GM19467 (cell line): ENCODE measurements around the gene CFAP161.

Source experiments
- ATAC-seq: cut with Tn5 transposase; IDR thresholded peaks from one replicate; pipeline ENCODE4 v1.9.1; 2021; ENCODE audit warnings: mild to moderate bottlenecking, moderate library complexity; ENCODE audit not compliant: unreplicated experiment

The CFAP161 gene, protein sequence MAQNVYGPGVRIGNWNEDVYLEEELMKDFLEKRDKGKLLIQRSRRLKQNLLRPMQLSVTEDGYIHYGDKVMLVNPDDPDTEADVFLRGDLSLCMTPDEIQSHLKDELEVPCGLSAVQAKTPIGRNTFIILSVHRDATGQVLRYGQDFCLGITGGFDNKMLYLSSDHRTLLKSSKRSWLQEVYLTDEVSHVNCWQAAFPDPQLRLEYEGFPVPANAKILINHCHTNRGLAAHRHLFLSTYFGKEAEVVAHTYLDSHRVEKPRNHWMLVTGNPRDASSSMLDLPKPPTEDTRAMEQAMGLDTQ

GRCh38 chr15:81133782-81134461 lies at the start of gene CFAP161:
Gene CFAP161 (plus strand): TSS chr15:81134270. CDS start chr15:81134330, 60 bp downstream.
- no peak for ATAC-seq

DNA sequence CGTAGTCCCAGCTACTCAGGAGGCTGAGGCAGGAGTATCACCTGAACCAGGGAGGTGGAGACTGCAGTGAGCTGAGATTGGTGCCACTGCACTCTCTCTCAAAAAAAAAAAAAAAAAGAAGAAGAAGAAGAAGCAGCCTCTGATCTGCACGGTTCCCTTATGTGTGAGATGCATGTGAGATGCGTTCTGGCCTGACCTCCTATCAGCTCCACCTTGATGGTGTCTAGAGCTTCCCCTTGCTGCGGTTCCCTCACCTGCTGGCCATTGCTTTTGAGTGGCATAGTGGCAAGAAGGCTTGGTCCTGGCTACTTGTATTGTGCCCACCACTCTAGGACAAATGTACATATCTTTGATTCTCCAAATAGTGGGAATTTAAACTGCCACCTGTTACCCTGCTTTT lies 49.4 kb upstream of the CFAP161 start:
- no peak for ATAC-seq

DNA sequence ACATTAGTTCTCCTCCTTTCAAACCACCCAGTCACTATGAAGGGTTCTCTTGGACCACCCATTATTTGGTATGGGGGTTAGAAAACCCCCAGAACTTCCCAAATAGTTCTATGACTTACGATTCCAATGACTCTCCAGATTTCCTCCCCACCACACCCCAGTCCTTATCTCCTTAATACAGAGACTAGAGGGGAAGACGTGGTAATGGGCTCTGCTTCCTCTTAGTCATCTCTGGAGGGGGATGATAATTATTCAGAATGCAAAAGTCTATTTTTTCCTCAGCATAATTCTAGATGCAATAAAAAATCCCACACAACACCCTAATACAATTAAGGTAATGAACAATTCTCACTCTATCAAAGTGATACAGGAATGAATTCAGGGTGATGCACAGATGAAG lies 48.9 kb upstream of the CFAP161 start:
- ATAC-seq, result no peak

GRCh38 chr15:81085898-81086297 lies 48.2 kb upstream of the CFAP161 start:
- ATAC-seq, result no peak

DNA sequence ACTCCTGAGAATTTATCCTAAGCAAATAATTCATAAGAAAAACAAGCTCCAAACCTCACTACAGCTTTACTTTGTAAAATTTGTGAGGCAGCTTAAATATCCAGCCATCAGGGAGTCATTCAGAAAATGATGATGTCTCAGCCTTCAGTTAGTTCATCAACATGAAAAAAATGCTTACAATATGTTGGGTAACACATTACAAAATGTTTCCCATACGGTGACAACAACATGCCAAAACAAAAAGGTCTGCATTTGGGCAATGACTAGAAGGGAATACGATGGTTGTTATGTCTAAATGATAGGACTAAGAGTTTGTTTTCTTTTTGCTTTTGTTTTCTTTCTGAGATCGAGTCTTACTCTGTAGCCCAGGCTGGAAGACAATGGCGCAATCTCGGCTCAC lies 47.0 kb upstream of the CFAP161 start:
- ATAC-seq, result no peak

GRCh38 chr15:81087694-81088093 lies 46.4 kb upstream of the CFAP161 start:
- no peak for ATAC-seq

DNA sequence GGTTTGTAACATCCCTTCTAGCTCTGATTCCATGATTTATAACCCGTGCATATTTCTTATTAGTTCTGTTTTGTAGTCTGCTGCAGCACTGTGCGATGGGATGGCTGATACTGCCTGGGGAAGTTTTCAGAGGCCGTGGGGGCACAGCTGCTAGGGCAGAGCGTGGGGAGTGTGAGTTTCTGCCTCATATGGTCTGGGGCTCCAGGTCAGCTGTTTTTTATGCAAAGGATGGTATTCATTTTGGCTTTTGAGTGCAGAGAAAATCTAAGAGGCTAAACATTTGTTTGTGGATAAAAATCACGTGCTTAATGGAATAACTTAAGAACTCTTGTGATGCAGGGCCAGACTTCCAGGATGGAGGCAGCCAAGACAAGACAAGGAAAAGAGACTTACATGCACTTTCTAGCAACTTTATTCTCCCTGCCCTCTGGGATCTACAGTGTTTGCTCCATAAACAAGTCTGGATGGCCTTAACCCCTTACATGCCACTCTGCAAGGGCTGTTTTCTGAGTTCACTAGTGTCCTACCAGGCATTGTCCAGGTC lies 45.5 kb upstream of the CFAP161 start:
- ATAC-seq, result no peak

DNA sequence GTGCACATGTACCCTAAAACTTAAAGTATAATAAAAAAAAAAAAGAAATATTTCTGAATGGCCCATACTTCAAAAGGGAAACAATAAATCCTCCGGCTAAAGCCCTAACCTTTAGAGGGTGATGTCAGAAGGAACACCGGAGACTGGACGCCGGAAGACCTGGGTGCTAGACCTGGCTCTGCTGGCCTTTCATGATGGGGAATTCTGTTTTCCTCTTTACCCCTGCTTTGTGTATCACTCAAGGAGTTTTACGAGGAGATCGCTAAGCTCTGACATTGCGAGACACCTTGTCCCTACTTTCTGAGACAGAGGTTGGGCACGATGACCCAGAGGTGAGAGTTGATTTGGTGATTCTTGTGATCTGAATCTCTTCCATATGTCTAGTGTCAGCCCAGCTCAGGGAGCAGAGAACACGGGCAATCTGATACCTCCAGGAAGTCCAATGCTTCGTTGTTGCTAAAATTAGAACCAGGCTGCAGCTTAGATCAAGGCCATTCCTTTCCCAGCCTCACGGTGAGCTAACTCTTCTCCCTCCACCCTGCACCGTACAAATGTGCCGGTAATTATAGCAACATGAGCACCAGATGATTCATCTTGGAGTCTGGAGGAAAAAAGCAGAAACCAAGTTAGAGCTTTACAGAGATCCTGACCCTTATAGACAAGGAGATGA lies 42.0 kb upstream of the CFAP161 start:
- no peak for ATAC-seq

DNA sequence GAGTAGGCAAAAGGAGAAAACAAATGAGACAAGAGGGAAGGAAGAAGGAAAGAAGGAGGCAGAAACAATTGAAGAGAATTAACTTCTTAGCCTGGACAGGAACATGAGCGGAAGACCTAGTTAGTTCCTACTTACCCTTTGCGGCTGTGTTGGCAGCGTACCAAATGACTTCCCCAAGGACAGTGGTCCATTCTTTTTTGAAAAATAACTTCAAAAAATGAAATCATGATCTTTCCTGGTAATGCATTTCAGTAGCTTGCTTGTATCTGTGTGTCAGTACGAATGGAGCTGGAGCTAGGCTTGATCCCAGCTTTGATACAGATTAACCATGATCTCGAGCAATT lies 41.5 kb upstream of the CFAP161 start:
- ATAC-seq, result no peak

DNA sequence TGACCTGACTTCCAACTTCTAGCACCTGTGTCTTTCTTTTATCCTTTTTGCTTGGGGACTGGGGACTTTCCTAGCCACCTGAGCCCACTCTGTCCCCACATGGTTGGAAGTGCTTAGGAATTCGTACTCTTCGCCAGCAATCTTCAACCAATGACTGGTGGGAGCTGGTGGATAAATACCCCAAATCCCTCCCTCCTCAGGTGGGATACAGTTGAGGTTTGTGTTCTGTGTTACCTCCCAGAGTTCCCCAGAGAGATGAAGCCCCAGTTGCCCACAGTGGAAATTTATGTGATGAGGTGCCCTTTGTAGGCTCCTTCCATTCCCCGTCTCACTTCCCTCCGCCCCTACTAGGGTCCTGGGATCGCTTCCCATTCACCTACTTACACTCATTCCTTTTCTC lies 40.1 kb upstream of the CFAP161 start:
- ATAC-seq, result no peak

- ATAC-seq, result no peak
These were observed 38.2 kb upstream of the CFAP161 start for GRCh38 chr15:81095690-81096365.

- ATAC-seq, result no peak
These were observed 37.7 kb upstream of the CFAP161 start for GRCh38 chr15:81096398-81096797.

- ATAC-seq, result no peak
These were observed 36.8 kb upstream of the CFAP161 start for GRCh38 chr15:81097116-81097889.

DNA sequence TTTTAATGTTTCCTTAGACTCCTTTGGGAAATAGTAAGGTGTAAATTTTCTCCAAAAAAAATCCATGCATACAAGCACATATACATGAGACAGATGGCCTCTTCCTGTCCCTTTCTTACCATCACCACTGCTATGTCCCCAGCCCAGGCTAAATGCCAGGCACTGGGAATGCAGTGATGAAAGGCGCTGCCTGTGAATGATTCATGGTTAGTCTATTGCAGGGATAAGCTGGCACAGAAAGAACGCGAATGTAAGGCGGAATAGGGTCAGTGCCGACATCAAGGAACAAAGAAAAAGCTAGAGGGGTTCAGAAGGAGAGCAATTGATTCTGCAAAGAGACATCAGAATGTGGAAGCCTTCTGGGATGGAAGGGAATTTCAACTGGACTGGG lies 36.2 kb upstream of the CFAP161 start:
- ATAC-seq, result no peak

- ATAC-seq, result no peak
These were observed 35.7 kb upstream of the CFAP161 start for GRCh38 chr15:81098349-81098748.

GRCh38 chr15:81098861-81099651 lies 35.0 kb upstream of the CFAP161 start:
- ATAC-seq, result no peak

GRCh38 chr15:81101894-81102815 lies 31.9 kb upstream of the CFAP161 start:
- ATAC-seq, result no peak

DNA sequence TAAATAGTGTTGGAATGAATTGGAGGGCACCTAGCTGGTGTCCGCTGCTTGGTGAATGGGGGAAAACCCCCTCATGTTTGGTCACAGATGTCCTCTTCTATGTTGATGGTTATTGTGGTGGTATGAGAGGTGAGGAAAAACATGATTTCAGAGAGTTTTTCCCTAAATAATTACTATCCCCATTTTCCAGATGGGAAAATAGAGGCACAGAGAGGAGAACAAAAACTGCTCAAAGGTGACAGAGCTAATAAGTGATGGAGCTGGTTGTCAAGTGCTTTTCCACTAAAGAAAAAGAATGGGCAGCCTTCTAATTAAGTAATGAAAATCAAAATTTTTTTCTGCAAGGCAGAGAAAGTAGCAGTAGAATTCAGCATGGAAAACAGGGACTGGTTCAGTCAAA lies 30.2 kb upstream of the CFAP161 start:
- ATAC-seq, result no peak

DNA sequence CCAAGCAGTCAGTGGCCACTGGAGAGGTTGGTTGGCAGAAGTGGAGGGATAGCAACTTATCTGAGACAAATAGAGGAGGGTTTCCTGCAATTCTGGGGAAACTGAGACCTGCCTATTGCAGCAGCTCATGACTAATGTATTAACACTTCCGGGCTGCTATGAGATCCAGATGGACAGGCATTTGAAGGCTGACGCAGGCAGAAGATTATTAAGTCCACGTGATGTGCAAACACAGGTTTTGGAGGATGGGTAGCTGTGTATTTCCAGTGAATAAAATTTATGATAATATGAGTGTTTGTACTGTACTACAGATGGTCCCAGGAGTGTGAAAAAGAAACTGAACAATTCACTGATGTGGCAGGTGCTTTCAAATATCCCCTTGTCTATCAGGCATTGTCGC lies 28.5 kb upstream of the CFAP161 start:
- no peak for ATAC-seq
